ENCODE data around the gene OR9A2. TPM values are rescaled to one million over a fixed set of nuclear protein-coding genes. Genes with fewer than 3 reads are reported as not detected.

Gene OR9A2
- total RNA-seq, 4 donors from 2014 or later, result not detected

DNA sequence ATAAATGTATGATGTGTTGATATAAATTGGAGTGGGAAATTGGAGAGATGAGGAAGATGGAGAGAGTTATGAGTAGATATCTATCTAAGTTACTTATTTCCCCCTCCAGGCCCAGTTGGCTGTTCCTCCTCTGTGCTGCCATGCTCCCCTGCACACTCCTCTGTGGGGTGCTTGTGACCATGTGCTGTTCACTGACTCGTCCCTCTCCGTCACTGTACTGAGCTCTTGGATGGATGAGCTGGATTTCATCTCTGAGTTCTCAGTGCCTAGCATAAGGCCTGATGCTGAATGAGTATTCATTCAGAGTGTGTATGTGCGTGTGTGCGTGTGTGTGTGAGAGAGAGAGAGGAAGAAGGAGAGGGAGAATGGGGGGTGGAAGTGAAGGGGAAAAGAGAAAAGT is 14.5 kb downstream of the OR9A2 start:
- H3K4me3 ChIP-seq (ENCODE audit: low read depth, poor library complexity, severe bottlenecking), result no peak overlapping the region
- no peak for DNase-seq (ENCODE audit: low spot score in 2 of 2)
- WGBS, 2 donors, result 95 to 96% methylated on average over 4 of the region's 4 CpGs
- TF ChIP-seq, protein P1, sequence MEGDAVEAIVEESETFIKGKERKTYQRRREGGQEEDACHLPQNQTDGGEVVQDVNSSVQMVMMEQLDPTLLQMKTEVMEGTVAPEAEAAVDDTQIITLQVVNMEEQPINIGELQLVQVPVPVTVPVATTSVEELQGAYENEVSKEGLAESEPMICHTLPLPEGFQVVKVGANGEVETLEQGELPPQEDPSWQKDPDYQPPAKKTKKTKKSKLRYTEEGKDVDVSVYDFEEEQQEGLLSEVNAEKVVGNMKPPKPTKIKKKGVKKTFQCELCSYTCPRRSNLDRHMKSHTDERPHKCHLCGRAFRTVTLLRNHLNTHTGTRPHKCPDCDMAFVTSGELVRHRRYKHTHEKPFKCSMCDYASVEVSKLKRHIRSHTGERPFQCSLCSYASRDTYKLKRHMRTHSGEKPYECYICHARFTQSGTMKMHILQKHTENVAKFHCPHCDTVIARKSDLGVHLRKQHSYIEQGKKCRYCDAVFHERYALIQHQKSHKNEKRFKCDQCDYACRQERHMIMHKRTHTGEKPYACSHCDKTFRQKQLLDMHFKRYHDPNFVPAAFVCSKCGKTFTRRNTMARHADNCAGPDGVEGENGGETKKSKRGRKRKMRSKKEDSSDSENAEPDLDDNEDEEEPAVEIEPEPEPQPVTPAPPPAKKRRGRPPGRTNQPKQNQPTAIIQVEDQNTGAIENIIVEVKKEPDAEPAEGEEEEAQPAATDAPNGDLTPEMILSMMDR (IDR thresholded peaks at IDR 0.05), result no peak
- no peak for TF ChIP-seq POLR2A (IDR thresholded peaks at IDR 0.05)
- intact Hi-C loops (cut with DNase I; ENCODE audit: low total_unique reads), result no loop called here

DNA sequence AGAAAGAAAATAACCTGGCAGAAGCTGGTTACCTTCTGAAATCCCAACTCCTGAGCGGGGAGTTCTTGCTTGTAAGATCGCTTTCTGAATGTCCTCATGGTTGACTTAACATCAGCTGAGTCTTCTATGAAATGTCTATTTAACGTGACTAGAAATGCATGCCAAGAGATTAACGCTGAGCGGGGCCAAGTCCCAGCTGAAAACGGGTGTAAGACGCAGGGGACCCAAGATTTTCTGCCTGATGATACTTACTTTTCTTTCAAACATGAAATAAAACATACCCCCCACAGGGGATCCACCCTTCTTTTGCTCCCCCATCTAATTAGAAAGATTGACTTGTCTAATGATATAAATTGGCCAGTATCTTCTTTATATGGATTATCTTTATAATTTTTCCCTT is 14.9 kb downstream of the OR9A2 start:
- TF ChIP-seq, protein P1 (IDR thresholded peaks at IDR 0.05), result no peak
- no peak for TF ChIP-seq POLR2A (IDR thresholded peaks at IDR 0.05)
- intact Hi-C loops (cut with DNase I; ENCODE audit: low total_unique reads), result no loop called here
- 89 to 91% methylated on average over 7 of the region's 7 CpGs for WGBS, 2 donors
- no peak for DNase-seq (ENCODE audit: low spot score in 2 of 2)
- H3K4me3 ChIP-seq (ENCODE audit: low read depth, poor library complexity, severe bottlenecking), result no peak overlapping the region

DNA sequence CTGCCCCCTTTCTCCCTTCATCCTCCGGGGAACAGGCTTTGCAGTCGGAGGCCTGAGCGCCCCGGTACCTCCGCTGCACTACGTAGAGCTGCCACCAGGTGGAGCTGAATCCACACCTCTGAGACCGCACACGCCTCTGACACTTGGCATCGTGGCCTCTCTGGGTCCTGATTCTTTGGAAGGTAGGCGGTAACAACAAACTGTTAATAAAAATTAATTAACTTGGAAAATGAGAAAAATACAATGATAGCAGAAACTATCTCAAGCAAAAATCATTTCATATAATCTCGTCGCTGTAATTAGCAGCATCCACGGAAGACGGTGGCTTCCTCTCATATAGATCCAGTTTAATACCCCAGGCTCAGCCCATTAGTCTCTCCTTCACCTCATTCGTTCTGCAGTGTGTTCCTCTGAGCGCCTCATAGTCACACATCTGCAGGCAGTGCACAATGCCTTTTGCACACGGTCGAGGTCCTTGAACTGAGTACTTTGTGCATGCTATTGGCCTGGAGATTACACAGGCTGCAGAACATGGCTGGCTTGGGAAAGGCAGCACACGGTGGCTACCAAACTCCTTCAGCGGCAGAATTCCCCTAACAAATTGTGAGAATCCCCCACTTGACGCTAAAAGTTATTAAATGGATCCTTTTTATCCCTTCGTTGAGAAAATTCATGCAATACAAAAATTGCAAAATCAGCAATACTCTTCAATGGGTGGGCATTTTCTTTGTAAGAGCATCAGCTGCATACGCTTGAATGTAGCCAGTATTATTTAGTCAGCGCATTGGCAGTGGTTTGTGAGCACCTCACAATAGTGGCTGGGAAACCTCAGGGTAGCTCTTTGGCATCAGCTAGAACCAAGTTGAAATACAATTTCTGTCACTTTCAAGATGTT is 18.7 kb downstream of the OR9A2 start:
- TF ChIP-seq POLR2A (IDR thresholded peaks at IDR 0.05), result no peak
- TF ChIP-seq, protein P1 (IDR thresholded peaks at IDR 0.05), result peak in 1 of 3 donors; percentile 79
- no peak overlapping the region for H3K4me3 ChIP-seq (ENCODE audit: low read depth, poor library complexity, severe bottlenecking)
- WGBS, 2 donors, result 42 to 45% methylated on average over 24 of the region's 24 CpGs
- intact Hi-C loops (cut with DNase I; ENCODE audit: low total_unique reads), result loop anchor here (5.0 kb wide), 1 partner anchor 204 kb away; no protein-coding TSS in a partner anchor
- peak; percentile 77 to 96 for DNase-seq (ENCODE audit: low spot score in 2 of 2)

DNA sequence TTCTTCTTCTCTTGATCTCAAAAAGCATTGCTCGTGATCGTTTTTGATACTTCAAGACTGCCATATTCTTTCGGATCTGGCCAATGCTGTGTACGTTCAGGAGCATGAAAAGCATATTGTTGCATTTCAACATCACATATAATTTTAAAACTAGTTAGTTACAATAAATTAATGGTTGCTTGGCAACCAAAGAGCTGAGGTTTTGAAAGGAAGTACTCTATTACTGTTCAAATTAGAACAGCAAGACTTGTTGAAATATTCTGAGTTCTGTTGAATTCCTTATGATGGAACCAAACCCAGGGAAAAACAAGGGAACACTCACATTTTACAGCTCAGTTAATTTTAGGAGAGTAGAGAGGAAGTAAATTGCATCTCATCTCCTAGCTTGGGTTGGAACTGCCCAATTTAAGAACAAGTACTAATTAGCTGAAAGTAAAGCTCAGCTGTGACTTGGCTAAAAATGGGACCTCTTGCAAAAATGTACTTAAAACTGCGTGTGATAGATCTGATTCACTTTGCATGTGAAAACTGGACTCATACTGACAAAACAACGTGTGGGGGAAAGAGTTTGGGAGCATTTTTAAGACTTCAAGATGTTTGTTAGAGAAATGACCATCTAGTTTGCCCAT is 21.2 kb downstream of the OR9A2 start:
- WGBS, 2 donors, result 61 to 69% methylated on average over 6 of the region's 6 CpGs
- intact Hi-C loops (cut with DNase I; ENCODE audit: low total_unique reads), result loop anchor here (5.0 kb wide), 1 partner anchor 207 kb away; no protein-coding TSS in a partner anchor
- H3K4me3 ChIP-seq (ENCODE audit: low read depth, poor library complexity, severe bottlenecking), result no peak overlapping the region
- no peak for DNase-seq (ENCODE audit: low spot score in 2 of 2)
- no peak for TF ChIP-seq POLR2A (IDR thresholded peaks at IDR 0.05)
- TF ChIP-seq, protein P1 (IDR thresholded peaks at IDR 0.05), result no peak

DNA sequence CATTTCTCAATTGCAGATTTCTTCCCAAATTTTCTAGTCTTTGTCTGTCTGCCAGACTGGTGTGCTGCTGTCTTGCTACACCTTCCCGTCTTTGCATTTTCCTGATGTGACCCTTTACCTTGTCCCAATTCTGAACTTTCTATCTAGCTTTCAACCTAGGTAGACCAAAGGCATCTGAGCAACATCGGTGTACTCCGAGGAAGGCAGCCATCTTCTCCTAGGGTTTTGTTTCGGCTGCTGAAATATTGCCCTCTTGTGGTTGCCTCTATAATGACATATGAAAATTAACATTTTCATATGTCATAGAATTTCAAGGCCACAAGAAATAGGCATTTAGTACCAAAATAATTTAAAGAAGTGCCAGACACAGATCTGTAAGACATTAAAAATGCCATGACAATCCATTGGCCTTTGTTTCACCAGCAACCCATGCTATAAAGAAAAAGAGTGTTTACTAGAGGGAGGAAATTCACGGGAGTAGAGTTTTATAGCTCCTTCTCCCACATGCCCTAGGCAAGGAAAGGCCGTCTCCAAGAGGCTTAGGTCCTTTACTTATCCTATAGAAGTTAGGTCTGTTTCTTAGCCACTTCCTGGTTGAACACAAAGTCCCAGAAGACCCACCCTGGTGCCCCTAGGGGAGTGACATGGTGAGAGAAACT is 23.4 kb downstream of the OR9A2 start:
- H3K4me3 ChIP-seq (ENCODE audit: low read depth, poor library complexity, severe bottlenecking), result no peak overlapping the region
- no peak for DNase-seq (ENCODE audit: low spot score in 2 of 2)
- intact Hi-C loops (cut with DNase I; ENCODE audit: low total_unique reads), result no loop called here
- WGBS, 2 donors, result 22 to 24% methylated on average over 6 of the region's 6 CpGs
- TF ChIP-seq, protein P1 (IDR thresholded peaks at IDR 0.05), result no peak
- TF ChIP-seq POLR2A (IDR thresholded peaks at IDR 0.05), result no peak
